Smooth muscle cell (in vitro differentiated cells): ENCODE data around the gene NCMAP. TPM values are rescaled to one million over a fixed set of nuclear protein-coding genes. Genes with fewer than 3 reads are reported as not detected.

Experiments used
- DNase-seq: peaks from one replicate; lab custom pipeline; 2025; ENCODE audit not compliant: unreplicated experiment; lab: John Stamatoyannopoulos, UW
- H2AFZ ChIP-seq: fragments of 200-600 bp; sonication (generic); 2 replicates; pipeline ENCODE4 v1.6.0; 2016; ENCODE audit warnings: antibody characterized with exemption, low read depth, mild to moderate bottlenecking
- H3F3A ChIP-seq: fragments of 200-600 bp; sonication (generic); 2 replicates; pipeline ENCODE4 v1.6.0; 2017; ENCODE audit warnings: antibody characterized with exemption, low read depth
- H3K27ac ChIP-seq: fragments of 200-600 bp; sonication (generic); 2 replicates; pipeline ENCODE4 v1.5.1; 2016; ENCODE audit warnings: low read depth, mild to moderate bottlenecking
- H3K27me3 ChIP-seq: fragments of 200-600 bp; sonication (generic); 2 replicates; pipeline ENCODE4 v1.6.1; 2016; ENCODE audit warnings: low read depth, mild to moderate bottlenecking
- H3K36me3 ChIP-seq: fragments of 200-600 bp; sonication (generic); 2 replicates; pipeline ENCODE4 v1.5.1; 2016; ENCODE audit warnings: low read depth
- H3K4me1 ChIP-seq: fragments of 200-600 bp; sonication (generic); 2 replicates; pipeline ENCODE4 v1.5.1; 2016; ENCODE audit warnings: low read depth
- H3K4me2 ChIP-seq: fragments of 200-600 bp; sonication (generic); 2 replicates; pipeline ENCODE4 v1.6.0; 2016; ENCODE audit warnings: mild to moderate bottlenecking
- H3K4me3 ChIP-seq: fragments of 200-600 bp; sonication (generic); 2 replicates; pipeline ENCODE4 v1.5.1; 2016; ENCODE audit warnings: mild to moderate bottlenecking
- H3K79me2 ChIP-seq: fragments of 200-600 bp; sonication (generic); 2 replicates; pipeline ENCODE4 v1.6.0; 2016; ENCODE audit warnings: low read depth, mild to moderate bottlenecking
- H3K9ac ChIP-seq: fragments of 200-600 bp; sonication (generic); 2 replicates; pipeline ENCODE4 v1.6.0; 2016; ENCODE audit warnings: low read depth
- H3K9me3 ChIP-seq: fragments of 200-600 bp; sonication (generic); replicated peaks from 2 replicates; pipeline ENCODE4 v1.5.1; 2016; ENCODE audit warnings: low read depth
- H4K20me1 ChIP-seq: fragments of 200-600 bp; sonication (generic); 2 replicates; pipeline ENCODE4 v1.6.0; 2016; ENCODE audit warnings: low read depth
- WGBS: methylation state at CpG from one replicate; pipeline ENCODE4 v1.1.7; 2016; ENCODE audit warnings: low lambda C conversion rate; 5-methylcytosine and 5-hydroxymethylcytosine counted together
- polyA plus RNA-seq: library from polyadenylated mRNA; unstranded; fragments of >200 nt; fragmentation: Nextera tagmentation; extraction: Ambion mirVana; gene quantifications from 2 replicates; pipeline ENCODE4 v1.2.1, GENCODE V29; 2016
- total RNA-seq: library from RNA; depleted of rRNA; stranded (reverse); fragments of >200 nt; gene quantifications from 2 replicates; pipeline ENCODE4 v1.2.3, GENCODE V29; 2014
- TF ChIP-seq, protein P1 (sequence below): fragments of 200-600 bp; sonication (generic); IDR thresholded peaks from 2 replicates; pipeline ENCODE4 v1.5.1; 2017; ENCODE audit warnings: borderline replicate concordance, mild to moderate bottlenecking, antibody characterized with exemption; ENCODE audit not compliant: insufficient read depth, poor library complexity, severe bottlenecking

The NCMAP gene
- total and polyA plus RNA-seq, 2 experiments from 2014 or later: not detected

DNA sequence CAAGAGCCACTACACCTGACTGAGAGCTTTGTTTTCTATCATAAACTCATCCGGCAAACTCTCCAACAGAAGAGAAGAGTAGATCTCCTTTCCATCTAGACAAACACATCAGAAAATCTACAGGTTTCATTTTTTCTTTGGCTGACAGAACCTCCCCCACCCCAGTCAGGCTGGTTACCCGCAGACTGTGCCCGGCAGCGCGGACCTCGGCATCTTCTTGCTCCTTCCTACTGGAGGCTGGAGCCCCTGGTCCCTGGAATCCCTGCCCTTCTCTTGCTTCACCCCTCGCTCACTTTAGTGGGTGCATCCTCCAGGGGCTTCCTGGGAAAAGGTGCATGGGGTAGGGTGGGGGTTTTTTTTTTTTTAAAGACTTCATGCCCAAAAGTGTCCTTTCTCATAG is 23.0 kb downstream of the NCMAP start:
- no peak overlapping the region for H3K4me2 ChIP-seq
- WGBS: 96% methylated on average over 7 of the region's 7 CpGs
- no peaks in the 10 kb centered on the region for H4K20me1 ChIP-seq
- no peaks in the 10 kb centered on the region for H3F3A ChIP-seq
- H3K27me3 ChIP-seq: no peaks in the 10 kb centered on the region
- H3K79me2 ChIP-seq: no peaks in the 10 kb centered on the region
- H2AFZ ChIP-seq: no peak overlapping the region
- H3K4me1 ChIP-seq: no peaks in the 10 kb centered on the region
- H3K27ac ChIP-seq: no peak overlapping the region
- H3K4me3 ChIP-seq: no peak overlapping the region
- H3K9ac ChIP-seq: no peak overlapping the region
- no peak for DNase-seq
- TF ChIP-seq, protein P1, sequence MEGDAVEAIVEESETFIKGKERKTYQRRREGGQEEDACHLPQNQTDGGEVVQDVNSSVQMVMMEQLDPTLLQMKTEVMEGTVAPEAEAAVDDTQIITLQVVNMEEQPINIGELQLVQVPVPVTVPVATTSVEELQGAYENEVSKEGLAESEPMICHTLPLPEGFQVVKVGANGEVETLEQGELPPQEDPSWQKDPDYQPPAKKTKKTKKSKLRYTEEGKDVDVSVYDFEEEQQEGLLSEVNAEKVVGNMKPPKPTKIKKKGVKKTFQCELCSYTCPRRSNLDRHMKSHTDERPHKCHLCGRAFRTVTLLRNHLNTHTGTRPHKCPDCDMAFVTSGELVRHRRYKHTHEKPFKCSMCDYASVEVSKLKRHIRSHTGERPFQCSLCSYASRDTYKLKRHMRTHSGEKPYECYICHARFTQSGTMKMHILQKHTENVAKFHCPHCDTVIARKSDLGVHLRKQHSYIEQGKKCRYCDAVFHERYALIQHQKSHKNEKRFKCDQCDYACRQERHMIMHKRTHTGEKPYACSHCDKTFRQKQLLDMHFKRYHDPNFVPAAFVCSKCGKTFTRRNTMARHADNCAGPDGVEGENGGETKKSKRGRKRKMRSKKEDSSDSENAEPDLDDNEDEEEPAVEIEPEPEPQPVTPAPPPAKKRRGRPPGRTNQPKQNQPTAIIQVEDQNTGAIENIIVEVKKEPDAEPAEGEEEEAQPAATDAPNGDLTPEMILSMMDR: no peak
- H3K36me3 ChIP-seq: no peaks in the 10 kb centered on the region
- no peaks in the 10 kb centered on the region for H3K9me3 ChIP-seq

DNA sequence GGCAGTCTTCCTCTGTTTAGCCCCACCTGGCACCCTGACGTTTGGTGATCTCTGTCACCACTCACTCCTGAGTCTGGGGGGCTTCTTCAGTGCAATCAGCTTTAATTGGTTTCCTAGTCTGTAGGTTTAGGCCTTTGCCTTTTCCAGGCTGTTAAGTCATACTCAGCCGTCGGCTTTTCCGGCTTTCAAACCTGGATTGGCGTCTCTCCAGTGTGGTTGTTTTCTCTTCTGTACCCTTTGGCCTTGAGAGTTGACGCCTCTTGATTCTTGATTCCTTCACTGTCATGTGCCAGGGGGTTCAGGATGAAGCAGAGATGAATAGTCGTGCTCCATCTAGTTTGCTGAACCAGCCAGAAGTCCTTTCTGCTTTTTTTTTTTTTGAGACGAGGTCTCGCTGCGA is 24.9 kb downstream of the NCMAP start:
- no peak overlapping the region for H3K27ac ChIP-seq
- H3K4me3 ChIP-seq: no peak overlapping the region
- H3K4me1 ChIP-seq: no peaks in the 10 kb centered on the region
- H4K20me1 ChIP-seq: no peaks in the 10 kb centered on the region
- no peaks in the 10 kb centered on the region for H3K36me3 ChIP-seq
- H3F3A ChIP-seq: no peaks in the 10 kb centered on the region
- TF ChIP-seq, protein P1: no peak
- WGBS: 90% methylated on average over 10 of the region's 10 CpGs
- no peak for DNase-seq
- no peak overlapping the region for H3K9ac ChIP-seq
- H3K4me2 ChIP-seq: no peak overlapping the region
- no peaks in the 10 kb centered on the region for H3K9me3 ChIP-seq
- H2AFZ ChIP-seq: no peak overlapping the region
- H3K79me2 ChIP-seq: no peaks in the 10 kb centered on the region
- peaks cover 3% of the 10 kb centered on the region for H3K27me3 ChIP-seq

DNA sequence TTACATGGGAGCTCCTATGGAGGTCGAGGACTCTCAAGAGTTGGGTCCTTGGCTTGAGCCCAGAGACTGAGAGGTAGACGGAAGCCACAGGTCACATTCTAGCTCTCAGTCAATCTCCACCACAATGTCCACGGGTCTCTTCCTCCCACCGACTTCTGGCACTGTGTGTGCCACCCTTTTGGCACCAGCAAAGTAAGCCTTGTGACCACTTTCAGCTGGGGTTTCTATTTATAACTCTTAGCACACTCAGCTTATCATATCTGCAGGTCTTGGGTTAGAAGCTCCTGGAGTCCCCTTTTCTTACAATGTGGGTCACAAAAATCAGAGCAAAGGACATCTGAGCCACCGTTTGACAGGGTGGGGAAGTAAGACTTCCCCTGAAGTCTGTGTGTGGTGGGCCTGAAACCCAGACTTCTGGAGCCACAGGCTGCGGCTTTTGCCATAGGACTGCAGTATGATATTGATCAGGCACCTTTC is 28.3 kb downstream of the NCMAP start:
- H3K36me3 ChIP-seq: no peaks in the 10 kb centered on the region
- no peak overlapping the region for H2AFZ ChIP-seq
- no peaks in the 10 kb centered on the region for H3K4me1 ChIP-seq
- no peak overlapping the region for H3K4me2 ChIP-seq
- TF ChIP-seq, protein P1: no peak
- peaks cover 3% of the 10 kb centered on the region for H3K27me3 ChIP-seq
- no peaks in the 10 kb centered on the region for H3K9me3 ChIP-seq
- no peak overlapping the region for H3K27ac ChIP-seq
- H3K79me2 ChIP-seq: no peaks in the 10 kb centered on the region
- no peak overlapping the region for H3K4me3 ChIP-seq
- H3K9ac ChIP-seq: no peak overlapping the region
- H3F3A ChIP-seq: no peaks in the 10 kb centered on the region
- DNase-seq: no peak
- no peaks in the 10 kb centered on the region for H4K20me1 ChIP-seq
- WGBS: 89% methylated on average over 6 of the region's 6 CpGs

DNA sequence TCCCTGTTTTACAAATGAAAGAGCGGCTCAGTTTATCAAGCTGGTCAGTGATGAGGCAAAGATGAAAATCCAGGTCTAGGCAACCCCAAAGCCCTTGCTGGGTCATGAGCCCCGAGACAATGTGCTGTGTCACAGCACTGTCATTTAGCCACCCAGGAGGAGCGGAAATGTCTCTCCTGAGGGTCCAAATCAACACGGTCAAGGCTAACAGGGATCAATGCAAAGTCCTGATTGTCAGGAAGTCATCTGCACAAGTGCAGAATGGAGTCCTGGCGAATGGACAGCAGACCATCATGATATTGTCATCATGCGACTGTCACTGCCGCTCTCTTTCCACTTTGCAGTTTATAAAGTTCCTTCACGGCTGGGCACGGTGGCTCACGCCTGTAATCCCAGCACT is 30.2 kb downstream of the NCMAP start:
- TF ChIP-seq, protein P1: no peak
- Histone ChIP-seq H3K4me2 (no peak overlapping the region), H4K20me1 (no peaks in the 10 kb centered on the region), H3F3A (no peaks in the 10 kb centered on the region), H3K9me3 (no peaks in the 10 kb centered on the region), H3K9ac (no peak overlapping the region), H3K4me1 (no peaks in the 10 kb centered on the region), H3K79me2 (no peaks in the 10 kb centered on the region), H2AFZ (no peak overlapping the region), H3K27me3 (peaks cover 3% of the 10 kb centered on the region), H3K27ac (no peak overlapping the region), H3K4me3 (no peak overlapping the region), H3K36me3 (no peaks in the 10 kb centered on the region)
- WGBS: 94% methylated on average over 10 of the region's 10 CpGs
- no peak for DNase-seq
